Stimulated activated CD4-positive, alpha-beta T cell treated with anti-CD3 and anti-CD28 coated beads, Interleukin-15, amount 100 ng/mL, for 24 hours (primary cell): ENCODE results near the gene ZNF274.
A peak's percentile ranks its signal among the peaks of the same experiment; 100 is the strongest.
"Not testable (repeated sequence)": the region's sequence is repeated elsewhere in the genome, so short reads cannot be mapped to it uniquely, and the experiment has no call there.

Source experiments
- DNase-seq: peaks from one replicate; pipeline ENCODE4 v3.0.0-alpha.2; 2020

ZNF274 gene

GRCh38 chr19:58182989-58183816 lies at the start of gene ZNF274:
TSS of gene ZNF274 (plus strand) at chr19:58183061. CDS start at chr19:58183966, 905 bp downstream.
- peak; percentile 95 for DNase-seq

GRCh38 chr19:58134244-58134643 lies 48.6 kb upstream of the ZNF274 start:
- DNase-seq, result no peak

- no peak for DNase-seq
These were observed 37.0 kb upstream of the ZNF274 start for GRCh38 chr19:58145849-58146248.

GRCh38 chr19:58147475-58147874 lies 35.4 kb upstream of the ZNF274 start:
- not testable (repeated sequence) for DNase-seq

GRCh38 chr19:58150328-58150921 lies 32.4 kb upstream of the ZNF274 start, which contains the start of gene ZNF329:
TSS of gene ZNF329 (minus strand) at chr19:58150789. CDS start at chr19:58129503, 21,286 bp downstream.
- DNase-seq, result peak; percentile 94

GRCh38 chr19:58153386-58153785 lies 29.5 kb upstream of the ZNF274 start:
- no peak for DNase-seq

GRCh38 chr19:58154287-58154678 lies 28.6 kb upstream of the ZNF274 start:
- no peak for DNase-seq

- DNase-seq, result peak; percentile 98
These were observed 27.9 kb upstream of the ZNF274 start for GRCh38 chr19:58154679-58155648.

GRCh38 chr19:58157045-58157728 lies 25.7 kb upstream of the ZNF274 start:
- DNase-seq, result no peak

- no peak for DNase-seq
These were observed 16.6 kb upstream of the ZNF274 start for GRCh38 chr19:58166268-58166667.

- no peak for DNase-seq
These were observed 16.1 kb upstream of the ZNF274 start for GRCh38 chr19:58166708-58167280.

GRCh38 chr19:58170860-58171259 lies 12.0 kb upstream of the ZNF274 start:
- DNase-seq, result no peak

GRCh38 chr19:58181902-58182576 lies 822 bp upstream of the ZNF274 start:
- peak; percentile 74 for DNase-seq

- peak; percentile 89 for DNase-seq
These were observed 278 bp upstream of the ZNF274 start for GRCh38 chr19:58182577-58182988.

GRCh38 chr19:58183817-58184215 lies 955 bp downstream of the ZNF274 start:
- no peak for DNase-seq

GRCh38 chr19:58196901-58197616 lies 14.2 kb downstream of the ZNF274 start:
- no peak for DNase-seq

GRCh38 chr19:58203814-58204475 lies 21.1 kb downstream of the ZNF274 start:
- no peak for DNase-seq

GRCh38 chr19:58204566-58204965 lies 21.7 kb downstream of the ZNF274 start:
- DNase-seq, result no peak

- no peak for DNase-seq
These were observed 26.7 kb downstream of the ZNF274 start for GRCh38 chr19:58209577-58209976.
